Breast epithelium (tissue), 4 donors: ENCODE data around the gene RAB7B. TPM values are rescaled to one million over a fixed set of nuclear protein-coding genes. Genes with fewer than 3 reads are reported as not detected.
"Not testable (repeated sequence)": the region's sequence is repeated elsewhere in the genome, so short reads cannot be mapped to it uniquely, and the experiment has no call there.

Experiments
- DNase-seq, 2 donors: peaks; one replicate each; pipeline ENCODE4 v3.0.0-alpha.2; 2019; ENCODE audit warnings: low spot score in 2 of 2
- H3K27ac ChIP-seq, 2 donors: fragments of 200-600 bp; sonication (generic) in 1 of 2; one replicate each; pipeline ENCODE4 v1.5.1; 2016 to 2019; ENCODE audit warnings: mild to moderate bottlenecking in 1 of 2
- H3K27me3 ChIP-seq, 2 donors: fragments of 200-600 bp; sonication (generic) in 1 of 2; one replicate each; pipeline versions ENCODE4 v1.5.1 to v1.6.0; 2017 to 2019; ENCODE audit warnings: control low read depth in 1 of 2, mild to moderate bottlenecking in 1 of 2
- H3K36me3 ChIP-seq: fragments of 200-600 bp; one replicate; pipeline ENCODE4 v1.5.1; 2019
- H3K4me1 ChIP-seq, 2 donors: fragments of 200-600 bp; sonication (generic); one replicate each; pipeline ENCODE4 v1.5.1; 2016 to 2019; ENCODE audit warnings: control low read depth in 1 of 2
- H3K4me3 ChIP-seq, 3 donors: fragments of 200-600 bp; sonication (generic); 1 replicate in 2 of 3; 2 replicates in 1 of 3; pipeline ENCODE4 v1.5.1; 2016 to 2019; ENCODE audit warnings: mild to moderate bottlenecking in 3 of 3, moderate library complexity in 2 of 3
- H3K9me3 ChIP-seq, 2 donors: fragments of 200-600 bp; sonication (generic) in 1 of 2; one replicate each; pipeline ENCODE4 v1.5.1; 2016 to 2019; ENCODE audit warnings: control low read depth in 1 of 2
- CTCF ChIP-seq, 3 donors: fragments of 450-650 bp; IDR thresholded peaks; one replicate each; pipeline ENCODE4 v1.5.1; 2016 to 2017; ENCODE audit warnings: antibody characterized with exemption in 3 of 3, mild to moderate bottlenecking in 3 of 3, moderate library complexity in 3 of 3
- POLR2A ChIP-seq: fragments of 450-650 bp; IDR thresholded peaks from one replicate; pipeline ENCODE4 v1.6.1; 2016; ENCODE audit warnings: antibody characterized with exemption, mild to moderate bottlenecking, moderate library complexity
- POLR2AphosphoS5 ChIP-seq, 3 donors: sonication (generic); formaldehyde crosslinking; IDR thresholded peaks; one replicate each; pipeline ENCODE4 v1.6.1; 2017; ENCODE audit warnings: antibody characterized with exemption in 3 of 3
- intact Hi-C: fragments of 100-400 bp; cut with DNase I; formaldehyde crosslinking; loops from one replicate; pipeline ENCODE4 v1.15.1; 2023; ENCODE audit warnings: low total_unique reads
- total RNA-seq, 3 donors: library from RNA; depleted of rRNA; stranded (reverse); fragments of >200 nt; gene quantifications; one replicate each; pipeline ENCODE4 v1.1.0, GENCODE V29; 2016

Gene RAB7B
- total RNA-seq, 3 donors from 2014 or later, result 1.3 to 6.6 (median 2.9) TPM

GRCh38 chr1:206001476-206001888 lies 1.7 kb downstream of the RAB7B start:
- no peaks in the 10 kb centered on the region for H3K36me3 ChIP-seq
- no peaks in the 10 kb centered on the region for H3K9me3 ChIP-seq
- no peaks in the 10 kb centered on the region for H3K27me3 ChIP-seq
- H3K4me1 ChIP-seq, result peaks cover 5% of the 10 kb centered on the region in 2 donors
- intact Hi-C loops, result no loop called here
- peak overlapping the region; percentile 77 to 80 for H3K27ac ChIP-seq
- H3K4me3 ChIP-seq, result peak overlapping the region; percentile 3 to 55 (median 42)
- TF ChIP-seq CTCF (IDR thresholded peaks at IDR 0.05) (no peak), POLR2AphosphoS5 (IDR thresholded peaks at IDR 0.05) (no peak), POLR2A (no peak)
- peak in 1 of 2 donors; percentile 48 for DNase-seq

- intact Hi-C loops, result no loop called here
- Histone ChIP-seq H3K9me3 (no peaks in the 10 kb centered on the region), H3K4me3 (no peak overlapping the region), H3K27me3 (no peaks in the 10 kb centered on the region), H3K4me1 (peaks cover 5% of the 10 kb centered on the region in 2 donors), H3K27ac (peak overlapping the region; percentile 68 to 77), H3K36me3 (no peaks in the 10 kb centered on the region)
- TF ChIP-seq CTCF (IDR thresholded peaks at IDR 0.05), result no peak
- no peak for TF ChIP-seq POLR2A
- no peak for TF ChIP-seq POLR2AphosphoS5 (IDR thresholded peaks at IDR 0.05)
- no peak for DNase-seq
Measured at GRCh38 chr1:206000641-206001339, 2.4 kb downstream of the RAB7B start.

- no peak for TF ChIP-seq CTCF (IDR thresholded peaks at IDR 0.05)
- no peak for TF ChIP-seq POLR2A
- TF ChIP-seq POLR2AphosphoS5 (IDR thresholded peaks at IDR 0.05), result no peak
- no peak overlapping the region for H3K4me3 ChIP-seq
- peaks cover 0 to 5% of the 10 kb centered on the region in 2 donors for H3K4me1 ChIP-seq
- no peak overlapping the region for H3K27ac ChIP-seq
- no peaks in the 10 kb centered on the region for H3K27me3 ChIP-seq
- DNase-seq, result peak in 1 of 2 donors; percentile 14
- intact Hi-C loops, result no loop called here
- no peaks in the 10 kb centered on the region for H3K36me3 ChIP-seq
- H3K9me3 ChIP-seq, result no peaks in the 10 kb centered on the region
Measured at GRCh38 chr1:205998457-205999241, 4.5 kb downstream of the RAB7B start.

- H3K27ac ChIP-seq, DNase-seq, H3K9me3 ChIP-seq, H3K4me3 ChIP-seq, intact Hi-C loops, H3K36me3 ChIP-seq, H3K27me3 ChIP-seq, H3K4me1 ChIP-seq: not testable (repeated sequence)
Measured at GRCh38 chr1:205996641-205997040, 6.6 kb downstream of the RAB7B start.

GRCh38 chr1:205994346-205994745 lies 8.8 kb downstream of the RAB7B start:
- Histone ChIP-seq H3K4me1 (no peaks in the 10 kb centered on the region), H3K36me3 (no peaks in the 10 kb centered on the region), H3K4me3 (no peak overlapping the region), H3K9me3 (no peaks in the 10 kb centered on the region), H3K27me3 (no peaks in the 10 kb centered on the region), H3K27ac (no peak overlapping the region)
- DNase-seq, result no peak
- intact Hi-C loops, result no loop called here
- TF ChIP-seq POLR2AphosphoS5 (IDR thresholded peaks at IDR 0.05) (no peak), POLR2A (no peak), CTCF (IDR thresholded peaks at IDR 0.05) (no peak)
